ENCODE measurements around the gene FBXO24. TPM values are rescaled to one million over a fixed set of nuclear protein-coding genes. Genes with fewer than 3 reads are reported as not detected.
A peak's percentile ranks its signal among the peaks of the same experiment; 100 is the strongest.

FBXO24 gene
- total and polyA plus RNA-seq, 9 of the 15 experiments (the other 6 are each of a cell fraction or from before 2014, with no cell fraction given), result 0.17 to 0.95 (median 0.50) TPM

- Histone ChIP-seq H3K79me2 (ENCODE audit: control insufficient read depth, insufficient read depth, low read length) (peaks cover 31% of the 10 kb centered on the region), H3K9me3 (replicated peaks; ENCODE audit: control insufficient read depth, insufficient read depth, low read depth, low read length) (no peaks in the 10 kb centered on the region), H4K20me1 (replicated peaks; ENCODE audit: control insufficient read depth, insufficient read depth, low read length) (peaks cover 24% of the 10 kb centered on the region), H3K4me1 (replicated peaks in 1 of 2; ENCODE audit: control insufficient read depth in 2 of 2, insufficient read depth in 2 of 2, low read length in 2 of 2) (peaks cover 26 to 62% of the 10 kb centered on the region in 2 experiments), H3K36me3 (ENCODE audit: control insufficient read depth, insufficient read depth, low read length) (peaks cover 57% of the 10 kb centered on the region), H3K27ac (ENCODE audit: extremely low read depth, low read depth, low read length) (0 out of 3 replicates have a peak overlapping the region, but pooled peaks have one; percentile 14), H3K9me1 (ENCODE audit: control insufficient read depth, insufficient read depth, low read length) (peaks cover 12% of the 10 kb centered on the region), H2AFZ (ENCODE audit: low read depth, low read length) (no peak overlapping the region; the same call in 1 of the 2 replicates), H3K9ac (ENCODE audit: insufficient read depth in 1 of 2, low read depth in 2 of 2, low read length in 2 of 2) (peak overlapping the region in 1 of 2 experiments; percentile 80; a peak in 2 of 4 replicates), H3K4me3 (peak overlapping the region; percentile 0; the same call in 1 of the 2 replicates), H3K27me3 (ENCODE audit: control insufficient read depth in 2 of 2, insufficient read depth in 2 of 2, low read length in 2 of 2) (no peaks in the 10 kb centered on the region), H3K4me2 (ENCODE audit: insufficient read depth, low read length) (peak overlapping the region; percentile 12; the same call in 1 of the 2 replicates)
- ChIA-PET POLR2A (interaction anchor here (0.5 to 1.5 kb wide), 5 partner anchors 23 to 140 kb away, joined by 3 read pairs; no protein-coding TSS in a partner anchor), CTCF (ENCODE audit: low intra/inter-chr PET ratio) (no interaction called here)
- WGBS (ENCODE audit: insufficient coverage, low coverage, missing lambda C conversion rate), result 52% methylated on average over 23 of the region's 23 CpGs
- DNase-seq (ENCODE audit: extremely low read depth in 1 of 4, low spot score in 3 of 4), result peak in 1 of 4 experiments; percentile 58
- intact Hi-C loops (cut with micrococcal nuclease), result no loop called here
- ATAC-seq, result no peak
- in situ Hi-C loops (cut with MboI), result no loop called here
- BruUV-seq (replicated peaks), result TSS peak; percentile 17
- FAIRE-seq, result no peak
- TF ChIP-seq BACH1 (tag; IDR thresholded peaks at IDR 0.05) (no peak), ZNF277 (CRISPR knock-in tag; IDR thresholded peaks at IDR 0.05; ENCODE audit: borderline replicate concordance) (no peak), ZNF146 (CRISPR knock-in tag; IDR thresholded peaks at IDR 0.05; ENCODE audit: unreplicated experiment) (no peak), SETDB1 (IDR thresholded peaks at IDR 0.05; ENCODE audit: low read length) (no peak), MXI1 (IDR thresholded peaks at IDR 0.05; ENCODE audit: low read depth, low read length) (no peak), STAT6 (CRISPR knock-in tag; IDR thresholded peaks at IDR 0.05) (no peak), ETV5 (CRISPR knock-in tag; IDR thresholded peaks at IDR 0.05; ENCODE audit: low read depth) (peak; percentile 50; the same call in 1 of the 2 replicates), HMGN3 (IDR thresholded peaks at IDR 0.05; ENCODE audit: borderline replicate concordance, extremely low read depth, insufficient read length, low read depth, low read length) (no peak), LEF1 (IDR thresholded peaks at IDR 0.05) (no peak), ARNT (IDR thresholded peaks at IDR 0.05) (no peak), GABPB2 (CRISPR knock-in tag; conservative IDR thresholded peaks at IDR 0.05) (no peak), HCFC1 (IDR thresholded peaks at IDR 0.05; ENCODE audit: low read depth, low read length) (no peak), ZNF41 (CRISPR knock-in tag; conservative IDR thresholded peaks at IDR 0.05) (no peak), CBX8 (IDR thresholded peaks at IDR 0.05; ENCODE audit: borderline replicate concordance, extremely low read depth, low read depth, low read length, poor library complexity, severe bottlenecking) (no peak), THRB (CRISPR knock-in tag; conservative IDR thresholded peaks at IDR 0.05) (no peak), GATA2 (CRISPR knock-in tag; IDR thresholded peaks at IDR 0.05) (no peak)
Measured at GRCh38 chr7:100583132-100584053, 2.7 kb upstream of the FBXO24 start.
